HG02763 (cell line): Measurements from ENCODE around the gene SLC30A10.
"Not testable (repeated sequence)": the region's sequence is repeated elsewhere in the genome, so short reads cannot be mapped to it uniquely, and the experiment has no call there.

ENCODE experiments used
- ATAC-seq: cut with Tn5 transposase; IDR thresholded peaks from one replicate; pipeline ENCODE4 v1.9.1; 2021; ENCODE audit warnings: mild to moderate bottlenecking, moderate library complexity; ENCODE audit not compliant: unreplicated experiment

SLC30A10 gene

GRCh38 chr1:219927956-219928790 lies at the start of gene SLC30A10:
TSS of gene SLC30A10 (minus strand) at chr1:219928557. CDS start at chr1:219928440, 117 bp downstream.
- ATAC-seq = no peak

DNA sequence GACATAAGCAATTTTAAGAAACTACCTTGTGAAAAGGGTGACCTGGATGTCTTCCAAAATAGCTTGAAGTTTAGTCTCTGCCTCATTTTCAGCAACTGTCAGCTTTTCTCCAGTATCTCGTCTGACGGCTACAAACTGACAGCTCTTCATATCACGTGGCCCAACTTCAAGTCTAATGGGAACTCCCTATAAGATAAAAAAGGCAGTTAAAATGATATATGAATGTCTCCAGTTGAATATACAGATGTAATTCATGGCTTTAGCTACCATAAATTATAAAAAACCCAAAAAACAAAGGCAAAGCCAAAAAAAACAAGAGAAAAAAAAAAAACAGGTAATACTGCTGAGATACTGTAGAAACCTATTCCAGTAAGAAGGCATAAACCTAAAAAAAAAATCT lies 44.9 kb upstream of the SLC30A10 start:
- no peak for ATAC-seq

DNA sequence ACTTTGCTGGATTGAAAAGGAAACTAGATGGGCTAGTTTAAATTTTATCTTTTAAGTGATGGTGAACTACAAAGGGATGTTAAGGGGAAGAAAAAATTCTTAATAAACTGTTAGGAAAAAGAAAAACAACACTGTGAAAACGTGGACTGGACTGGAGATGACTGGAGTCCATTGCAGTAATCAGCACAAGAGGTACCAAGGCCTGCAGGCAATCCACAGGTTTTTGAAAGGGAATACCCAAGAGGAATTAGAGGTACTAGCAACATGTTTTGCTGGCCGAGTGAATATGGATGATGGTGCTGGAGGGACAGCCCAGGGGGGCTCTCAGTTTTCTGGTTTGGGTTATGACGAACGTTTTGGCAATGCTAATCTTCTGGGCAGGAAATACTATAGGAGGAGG lies 39.0 kb upstream of the SLC30A10 start:
- ATAC-seq = no peak

DNA sequence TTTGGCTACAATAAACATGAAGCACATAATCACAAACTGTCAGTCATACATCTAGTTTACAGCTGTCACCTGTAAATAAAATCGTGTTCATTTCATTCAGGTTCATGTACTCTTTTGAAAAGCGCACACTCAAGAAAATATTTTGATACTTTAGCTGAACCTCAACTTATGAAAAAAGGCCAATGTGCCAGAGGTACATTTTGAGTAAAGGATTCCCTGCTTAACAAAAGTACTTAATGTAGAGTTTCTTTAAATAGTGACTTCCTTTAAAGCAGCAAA lies 37.7 kb upstream of the SLC30A10 start:
- no peak for ATAC-seq

DNA sequence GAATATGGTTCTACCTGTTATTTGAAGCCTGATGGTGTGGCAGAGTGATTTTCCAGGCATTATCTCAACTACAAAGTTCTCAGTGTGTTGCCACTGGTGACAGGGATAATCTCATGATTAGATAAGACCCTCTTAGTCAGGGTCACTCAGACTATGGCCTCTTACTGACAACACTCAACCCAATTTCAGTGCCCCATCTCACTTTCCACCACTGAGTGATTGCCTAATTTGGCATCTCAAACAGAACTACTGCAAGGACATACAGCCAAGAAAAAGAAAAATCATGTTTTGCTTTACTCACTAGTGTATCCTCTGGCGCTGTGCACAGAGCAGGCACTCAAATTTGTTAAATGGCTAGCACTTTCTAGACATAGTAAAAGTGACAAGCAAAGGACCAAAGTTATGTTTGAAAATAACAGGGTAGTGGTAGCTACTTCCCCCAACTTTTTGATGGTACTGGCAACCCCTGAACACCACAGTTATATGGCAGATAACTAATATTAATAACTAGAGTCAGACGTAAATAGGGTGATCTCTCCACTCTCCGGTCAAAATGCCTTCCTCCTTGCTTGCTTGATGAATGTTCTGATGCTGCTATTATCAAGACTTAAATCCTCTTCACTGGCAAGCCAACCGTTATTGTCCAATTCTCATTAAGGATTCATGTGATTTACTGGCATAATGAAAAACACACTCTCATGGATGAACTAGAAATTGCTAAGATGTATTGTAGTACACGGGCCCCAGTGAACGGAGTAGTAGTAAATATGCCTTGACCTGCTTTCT lies 37.1 kb upstream of the SLC30A10 start:
- no peak for ATAC-seq

DNA sequence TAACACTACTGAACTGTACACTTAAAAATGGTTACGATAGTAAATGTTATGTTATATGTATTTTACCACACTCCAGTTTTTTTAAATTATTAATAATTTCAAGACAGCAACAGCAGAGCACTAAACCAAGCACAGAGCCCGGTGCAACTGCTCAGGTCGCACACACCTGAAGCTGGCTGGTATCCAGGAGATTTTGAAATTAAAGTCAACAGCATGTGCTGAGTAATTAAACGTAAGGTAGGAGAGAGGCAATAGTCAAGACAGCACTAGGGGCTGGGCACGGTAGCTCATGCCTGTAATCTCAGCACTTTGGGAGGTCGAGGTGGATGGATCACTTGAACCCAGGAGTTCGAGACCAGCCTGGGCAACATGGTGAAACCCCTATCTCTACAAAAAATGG lies 35.1 kb upstream of the SLC30A10 start:
- ATAC-seq = no peak

- no peak for ATAC-seq
Observed at GRCh38 chr1:219961684-219962083, 33.3 kb upstream of the SLC30A10 start.

- no peak for ATAC-seq
Observed at GRCh38 chr1:219959540-219960203, 31.3 kb upstream of the SLC30A10 start.

GRCh38 chr1:219958875-219959417 lies 30.6 kb upstream of the SLC30A10 start:
- no peak for ATAC-seq

DNA sequence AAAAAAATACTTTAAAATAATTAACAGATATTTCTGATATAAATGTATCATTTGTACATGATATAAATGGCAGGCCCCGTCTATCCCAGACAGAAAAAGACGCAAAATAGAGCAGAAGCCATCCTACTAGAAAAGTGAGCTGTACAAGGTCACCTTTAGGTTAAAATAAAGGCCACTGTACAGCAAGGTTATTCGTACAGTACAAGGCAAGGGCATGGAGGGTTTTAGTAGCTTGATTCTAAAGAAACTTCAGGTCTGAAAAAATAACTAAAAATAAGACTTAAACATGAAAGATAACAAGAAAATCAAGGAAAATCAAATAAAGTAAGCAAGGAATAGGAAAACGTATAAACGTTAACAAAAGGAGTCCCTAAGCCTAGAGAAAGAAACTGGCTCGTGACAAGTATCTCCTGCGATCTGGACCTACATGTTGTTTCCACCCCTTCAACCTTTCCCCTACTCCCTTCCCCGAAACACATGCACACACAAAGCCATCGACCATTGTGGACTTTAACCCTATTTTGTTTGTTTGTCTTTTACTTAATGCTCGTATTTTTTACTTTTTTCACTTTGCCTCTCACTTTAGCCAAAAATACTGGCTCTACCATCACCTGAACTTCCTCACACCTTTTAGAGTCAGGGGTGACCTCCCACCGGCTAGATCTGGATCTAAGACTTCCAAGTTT lies 26.5 kb upstream of the SLC30A10 start:
- no peak for ATAC-seq

DNA sequence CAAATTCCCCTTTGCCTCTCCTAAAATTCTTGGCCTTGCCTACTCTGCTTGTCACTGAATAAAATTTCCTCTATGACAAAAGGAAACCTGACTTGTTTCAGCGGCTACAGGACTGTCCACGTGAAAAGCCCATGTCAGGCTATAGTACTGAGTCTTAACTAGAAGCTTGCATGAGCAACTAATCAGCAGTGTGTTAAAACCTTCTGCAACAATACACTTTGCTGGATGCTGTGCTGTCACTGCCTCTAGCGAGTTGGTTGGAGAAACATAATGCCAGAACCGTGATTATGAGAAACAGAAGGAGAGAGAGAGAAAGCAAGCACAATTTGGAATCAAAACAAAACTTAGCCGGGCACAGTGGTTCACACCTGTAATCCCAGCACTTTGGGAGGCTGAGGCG lies 25.7 kb upstream of the SLC30A10 start:
- ATAC-seq = no peak

GRCh38 chr1:219952361-219952760 lies 24.0 kb upstream of the SLC30A10 start:
- no peak for ATAC-seq

DNA sequence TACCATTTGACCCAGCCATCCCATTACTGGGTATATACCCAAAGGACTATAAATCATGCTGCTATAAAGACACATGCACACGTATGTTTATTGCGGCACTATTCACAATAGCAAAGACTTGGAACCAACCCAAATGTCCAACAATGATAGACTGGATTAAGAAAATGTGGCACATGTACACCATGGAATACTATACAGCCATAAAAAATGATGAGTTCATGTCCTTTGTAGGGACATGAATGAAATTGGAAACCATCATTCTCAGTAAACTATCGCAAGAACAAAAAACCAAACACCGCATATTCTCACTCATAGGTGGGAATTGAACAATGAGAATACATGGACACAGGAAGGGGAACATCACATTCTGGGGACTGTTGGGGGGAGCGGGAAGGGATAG lies 20.9 kb upstream of the SLC30A10 start:
- not testable (repeated sequence) for ATAC-seq

DNA sequence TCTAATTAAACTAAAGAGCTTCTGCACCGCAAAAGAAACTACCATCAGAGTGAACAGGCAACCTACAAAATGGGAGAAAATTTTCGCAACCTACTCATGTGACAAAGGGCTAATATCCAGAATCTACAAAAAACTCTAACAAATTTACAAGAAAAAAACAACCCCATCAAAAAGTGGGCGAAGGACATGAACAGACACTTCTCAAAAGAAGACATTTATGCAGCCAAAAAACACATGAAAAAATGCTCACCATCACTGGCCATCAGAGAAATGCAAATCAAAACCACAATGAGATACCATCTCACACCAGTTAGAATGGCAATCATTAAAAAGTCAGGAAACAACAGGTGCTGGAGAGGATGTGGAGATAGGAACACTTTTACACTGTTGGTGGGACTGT lies 20.4 kb upstream of the SLC30A10 start:
- not testable (repeated sequence) for ATAC-seq

- no peak for ATAC-seq
Observed at GRCh38 chr1:219945795-219946194, 17.4 kb upstream of the SLC30A10 start.

DNA sequence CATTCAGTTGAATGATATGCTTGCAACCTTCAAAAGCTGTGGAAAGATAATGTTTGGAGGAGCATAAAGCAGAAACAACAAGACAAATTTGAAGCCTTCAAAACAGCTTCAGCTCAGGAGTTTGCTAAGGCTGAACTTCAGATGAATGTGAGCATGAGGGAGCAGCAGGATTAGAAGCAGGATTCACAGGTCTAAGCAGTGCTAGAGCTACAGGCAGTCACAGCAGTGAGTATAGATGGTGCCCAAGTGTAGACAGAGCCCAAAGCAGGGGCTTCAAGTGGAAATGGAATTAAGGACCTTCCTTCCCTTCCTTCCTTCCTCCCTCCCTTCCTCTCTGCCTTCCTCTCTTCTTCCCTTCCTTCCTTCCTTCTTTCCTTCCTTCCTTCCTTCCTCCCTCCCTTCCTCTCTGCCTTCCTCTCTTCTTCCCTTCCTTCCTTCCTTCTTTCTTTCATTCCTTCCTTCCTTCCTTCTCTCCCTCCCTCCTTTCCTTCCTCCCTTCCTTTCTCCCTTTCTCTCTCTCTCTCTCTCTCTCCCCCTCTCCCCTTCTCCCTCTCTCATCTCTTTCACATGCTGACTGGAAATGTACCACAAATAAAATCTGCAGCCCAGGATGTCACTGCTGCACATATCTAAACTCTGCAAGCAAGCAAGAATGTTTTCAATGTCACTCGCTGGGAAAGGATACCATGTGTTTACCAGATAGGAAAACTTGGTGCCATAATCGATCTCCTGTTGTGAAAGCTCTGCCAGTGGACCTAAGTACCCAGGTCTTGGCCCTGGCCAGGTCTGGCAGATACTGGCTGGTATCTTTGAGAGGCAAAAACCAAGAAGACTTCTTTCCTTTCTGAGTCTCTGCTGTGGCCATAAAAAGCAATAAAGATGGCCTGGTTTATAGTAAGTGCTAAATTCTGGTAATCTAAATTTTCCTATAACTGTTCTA lies 13.1 kb upstream of the SLC30A10 start:
- ATAC-seq = no peak

GRCh38 chr1:219940707-219941106 lies 12.3 kb upstream of the SLC30A10 start:
- no peak for ATAC-seq

DNA sequence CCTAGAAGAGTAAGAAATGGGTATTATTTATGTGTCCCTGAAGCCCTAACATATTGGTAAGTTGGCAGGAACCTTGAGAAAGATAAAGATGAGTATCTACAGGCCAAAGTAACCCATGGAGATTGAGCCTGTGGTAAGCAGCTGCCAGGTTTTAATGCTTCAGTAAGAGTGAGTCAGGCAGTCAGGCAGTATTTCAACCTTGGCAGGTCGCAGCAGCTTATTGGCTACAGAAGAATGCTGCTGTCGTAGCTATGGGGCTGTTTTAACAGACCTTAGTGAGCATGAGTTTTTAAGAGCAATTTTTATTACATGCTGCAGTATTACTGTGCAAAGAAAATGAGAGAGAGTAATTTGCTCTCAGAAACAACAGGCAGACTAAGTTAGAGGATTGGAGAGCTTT lies 10.3 kb upstream of the SLC30A10 start:
- ATAC-seq = no peak

GRCh38 chr1:219933763-219934162 lies 5.4 kb upstream of the SLC30A10 start:
- ATAC-seq = not testable (repeated sequence)

- ATAC-seq = no peak
Observed at GRCh38 chr1:219931033-219931432, 2.7 kb upstream of the SLC30A10 start.
